ENCODE measurements around the gene DYNAP.

DNA sequence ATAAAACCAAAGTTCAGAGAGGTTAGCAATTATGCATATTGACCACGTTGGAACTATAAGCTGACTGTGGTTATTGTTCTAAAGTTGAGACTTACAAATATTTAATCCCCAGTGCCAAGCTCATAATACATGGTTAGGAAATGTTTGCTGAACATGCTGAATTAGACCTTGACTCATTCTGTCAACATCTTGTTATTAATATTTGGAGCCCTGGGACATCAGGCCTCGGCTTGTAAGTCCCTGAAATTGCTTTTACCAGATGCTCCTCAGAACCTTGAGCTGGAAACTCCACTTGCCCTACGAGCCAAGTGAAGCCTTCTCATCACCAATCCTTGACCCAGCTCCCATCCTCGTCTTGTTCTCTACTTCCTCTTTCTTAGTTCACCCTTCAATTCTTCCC, 21.2 kb downstream of the DYNAP start:
- TF ChIP-seq, protein P1, sequence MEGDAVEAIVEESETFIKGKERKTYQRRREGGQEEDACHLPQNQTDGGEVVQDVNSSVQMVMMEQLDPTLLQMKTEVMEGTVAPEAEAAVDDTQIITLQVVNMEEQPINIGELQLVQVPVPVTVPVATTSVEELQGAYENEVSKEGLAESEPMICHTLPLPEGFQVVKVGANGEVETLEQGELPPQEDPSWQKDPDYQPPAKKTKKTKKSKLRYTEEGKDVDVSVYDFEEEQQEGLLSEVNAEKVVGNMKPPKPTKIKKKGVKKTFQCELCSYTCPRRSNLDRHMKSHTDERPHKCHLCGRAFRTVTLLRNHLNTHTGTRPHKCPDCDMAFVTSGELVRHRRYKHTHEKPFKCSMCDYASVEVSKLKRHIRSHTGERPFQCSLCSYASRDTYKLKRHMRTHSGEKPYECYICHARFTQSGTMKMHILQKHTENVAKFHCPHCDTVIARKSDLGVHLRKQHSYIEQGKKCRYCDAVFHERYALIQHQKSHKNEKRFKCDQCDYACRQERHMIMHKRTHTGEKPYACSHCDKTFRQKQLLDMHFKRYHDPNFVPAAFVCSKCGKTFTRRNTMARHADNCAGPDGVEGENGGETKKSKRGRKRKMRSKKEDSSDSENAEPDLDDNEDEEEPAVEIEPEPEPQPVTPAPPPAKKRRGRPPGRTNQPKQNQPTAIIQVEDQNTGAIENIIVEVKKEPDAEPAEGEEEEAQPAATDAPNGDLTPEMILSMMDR (IDR thresholded peaks at IDR 0.05; ENCODE audit: low read depth, low read length), result no peak
- TF ChIP-seq EZH2phosphoT487 (IDR thresholded peaks at IDR 0.05; ENCODE audit: low read depth), result no peak
